Stimulated activated CD8-positive, alpha-beta memory T cell treated with anti-CD3 and anti-CD28 coated beads, Interleukin-4, amount 100 ng/mL, for 48 hours (primary cell): Measurements from ENCODE around the gene GPR78.

Experiments used
- DNase-seq: peaks from one replicate; pipeline ENCODE4 v3.0.0-alpha.2; 2020

Gene GPR78

DNA sequence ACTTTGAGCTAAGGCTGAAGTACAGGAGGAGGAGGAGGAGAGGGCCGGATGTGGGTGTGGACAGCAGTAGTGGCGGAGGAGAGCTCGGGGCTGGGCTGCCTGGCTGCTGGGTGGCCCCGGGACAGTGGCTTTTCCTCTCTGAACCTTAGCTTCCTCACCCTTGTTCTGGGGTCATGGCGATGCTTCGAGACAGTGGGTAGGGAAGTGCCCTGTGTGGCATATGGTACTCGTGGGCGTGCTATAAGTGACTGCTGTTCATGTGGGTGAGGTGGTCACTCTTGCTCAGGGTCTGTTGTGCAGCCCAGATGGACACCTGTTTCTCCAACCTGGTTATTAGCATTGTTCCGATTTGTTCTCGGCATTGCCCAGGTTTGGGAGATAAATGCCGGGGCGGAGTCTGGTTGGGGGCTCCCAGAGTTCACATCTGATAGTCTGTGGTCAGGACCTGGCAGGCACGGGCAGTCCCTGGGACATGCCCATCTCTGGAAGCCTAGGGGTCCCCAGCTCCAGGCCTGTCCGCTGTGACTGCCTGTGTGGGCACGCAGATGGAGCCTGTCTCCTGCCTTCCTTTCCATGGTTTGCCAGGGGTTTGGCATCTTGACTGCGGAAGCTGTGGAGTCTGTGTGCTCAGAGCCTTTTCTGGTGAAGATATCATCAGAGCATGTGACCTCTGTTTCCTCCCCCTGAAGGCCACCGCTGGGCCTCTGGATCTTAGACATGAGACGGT, 7.4 kb downstream of the GPR78 start:
- DNase-seq: no peak

DNA sequence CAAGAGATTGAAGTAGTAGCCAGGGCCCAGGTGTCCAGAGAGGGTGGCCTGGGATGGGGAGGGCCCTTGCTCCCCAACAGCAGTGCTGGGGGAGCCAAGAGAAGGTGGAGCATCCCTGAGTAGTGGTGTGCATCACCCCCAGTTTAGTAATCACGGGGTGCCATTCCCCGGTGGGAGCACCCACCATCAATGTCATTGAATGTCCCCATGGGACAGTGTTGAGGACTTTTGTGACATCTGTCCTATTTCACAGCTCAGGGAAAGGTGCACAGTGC, 7.9 kb downstream of the GPR78 start:
- no peak for DNase-seq

DNA sequence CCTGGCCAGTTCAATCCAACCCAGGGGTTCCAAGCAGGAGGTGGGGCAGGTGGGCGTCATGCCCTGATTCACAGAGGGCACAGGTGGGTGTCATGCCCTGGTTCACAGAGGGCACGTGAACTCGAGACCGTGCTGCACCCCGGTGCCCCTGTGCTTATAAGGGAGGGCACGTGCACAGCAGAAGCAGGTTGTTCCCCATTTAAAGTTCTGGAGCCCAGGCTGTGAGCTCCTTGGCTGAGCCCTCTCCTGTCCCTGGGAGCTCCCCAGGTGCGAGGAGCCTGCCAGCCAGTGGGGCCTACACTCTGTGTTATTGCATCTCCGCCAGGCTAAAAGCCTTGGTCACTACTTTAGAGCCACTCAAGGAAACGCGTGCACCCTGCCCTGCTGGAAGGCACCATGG, 9.1 kb downstream of the GPR78 start:
- DNase-seq: no peak

DNA sequence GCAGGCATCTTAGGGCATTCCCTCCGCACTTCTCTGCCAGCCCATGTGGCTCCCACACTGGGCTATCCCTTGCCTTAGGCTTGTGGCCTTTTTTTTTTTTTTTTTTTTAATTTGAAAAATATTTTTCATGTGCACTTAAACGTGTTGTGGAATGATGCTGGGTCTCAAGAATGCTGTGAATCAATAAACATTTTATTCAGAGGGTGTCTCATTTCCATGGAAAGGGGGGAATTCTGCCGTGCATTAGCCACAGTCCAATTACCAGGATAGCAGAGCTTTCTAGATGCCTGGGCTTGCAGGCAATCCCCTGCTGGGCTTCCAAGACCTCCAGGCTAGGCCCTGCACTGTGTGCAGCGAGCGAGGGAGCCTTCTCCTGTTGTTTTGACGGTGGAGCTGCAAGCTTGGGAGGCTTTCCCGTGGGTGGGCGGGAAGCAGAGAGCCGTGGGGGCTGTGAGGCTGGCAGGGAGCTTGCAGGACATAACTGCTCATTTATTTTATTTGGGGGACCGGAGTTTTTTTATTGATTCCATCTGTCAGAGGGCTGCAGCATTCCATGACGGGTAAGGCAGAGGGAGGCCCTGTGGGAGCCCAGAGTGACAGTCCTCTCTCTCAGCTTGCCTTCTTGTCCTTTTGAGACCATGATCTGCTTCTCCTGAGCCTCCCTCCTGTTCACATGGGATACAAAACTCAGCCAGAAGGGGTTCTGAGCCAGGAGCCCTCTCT, 9.8 kb downstream of the GPR78 start:
- no peak for DNase-seq

DNA sequence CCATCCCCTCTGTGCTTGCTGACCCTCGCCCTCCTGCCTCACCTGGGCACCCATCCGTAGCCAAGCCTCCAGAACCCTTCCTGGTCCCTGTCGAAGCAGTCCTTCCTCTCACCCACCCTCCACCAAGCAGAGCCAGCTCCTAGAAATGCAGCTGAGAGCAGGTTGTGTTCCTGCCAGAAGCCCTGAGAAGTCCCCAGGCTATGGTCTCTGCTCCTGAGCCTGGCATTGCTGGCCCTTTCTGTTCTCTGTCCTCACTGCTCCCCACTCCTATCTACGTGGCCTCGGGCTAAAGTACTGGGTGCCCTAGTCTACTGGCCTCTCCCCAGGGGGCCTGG, 10.3 kb downstream of the GPR78 start:
- no peak for DNase-seq

DNA sequence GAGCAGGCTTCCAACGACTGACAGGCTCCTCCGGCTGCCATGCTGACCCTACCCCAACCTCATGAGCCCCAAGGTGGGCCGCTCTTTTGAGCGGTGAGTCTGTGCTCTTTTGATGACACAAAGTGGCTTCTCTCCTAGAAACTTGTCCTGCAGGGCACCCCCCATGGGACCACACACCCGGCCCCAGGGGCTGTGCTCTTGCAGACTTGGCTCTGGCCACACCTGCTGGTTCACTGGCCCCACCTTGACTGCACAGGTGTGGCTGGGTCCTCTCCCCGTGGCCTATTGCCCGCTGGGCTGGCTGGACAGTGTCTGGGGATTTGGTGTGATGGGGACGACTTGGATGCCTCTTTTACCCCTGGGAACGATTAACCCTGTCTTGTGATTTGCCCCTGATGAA, 10.9 kb downstream of the GPR78 start:
- DNase-seq: no peak

DNA sequence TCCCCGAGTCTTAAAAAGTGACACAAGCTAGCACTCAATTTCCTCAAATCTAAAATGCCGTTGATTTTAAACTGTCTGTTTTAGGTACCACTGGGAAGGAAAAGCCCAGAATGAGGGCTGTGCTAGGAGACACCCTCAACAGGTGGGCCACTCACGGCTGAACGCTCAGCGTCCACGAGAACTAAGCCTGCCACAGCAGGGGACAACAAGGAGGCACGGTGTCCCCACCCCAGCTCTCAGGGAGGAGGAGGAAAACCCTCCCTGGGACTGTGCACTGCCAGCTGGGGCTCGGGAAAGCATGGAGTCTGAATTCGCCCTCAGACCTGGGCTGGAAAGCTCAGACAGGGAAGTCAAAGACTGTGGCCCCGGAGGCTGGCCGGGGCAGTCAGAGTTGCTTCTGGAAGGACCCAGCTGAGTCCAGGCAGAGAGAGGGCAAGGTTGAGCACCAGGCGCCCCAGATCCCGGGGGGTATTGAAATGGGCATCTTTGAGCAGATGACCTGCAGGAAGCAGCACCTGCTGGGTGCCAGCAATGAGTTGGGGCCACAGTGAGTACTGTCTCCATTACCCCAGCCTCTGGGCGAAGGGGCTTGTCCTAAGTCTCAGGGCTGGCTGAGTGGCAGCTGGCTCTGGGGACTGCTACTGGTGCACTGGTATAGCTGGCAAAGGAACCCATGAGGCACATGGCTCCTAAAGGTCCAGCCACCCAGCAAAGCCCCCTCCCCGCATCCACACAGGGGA, 11.6 kb downstream of the GPR78 start:
- no peak for DNase-seq

DNA sequence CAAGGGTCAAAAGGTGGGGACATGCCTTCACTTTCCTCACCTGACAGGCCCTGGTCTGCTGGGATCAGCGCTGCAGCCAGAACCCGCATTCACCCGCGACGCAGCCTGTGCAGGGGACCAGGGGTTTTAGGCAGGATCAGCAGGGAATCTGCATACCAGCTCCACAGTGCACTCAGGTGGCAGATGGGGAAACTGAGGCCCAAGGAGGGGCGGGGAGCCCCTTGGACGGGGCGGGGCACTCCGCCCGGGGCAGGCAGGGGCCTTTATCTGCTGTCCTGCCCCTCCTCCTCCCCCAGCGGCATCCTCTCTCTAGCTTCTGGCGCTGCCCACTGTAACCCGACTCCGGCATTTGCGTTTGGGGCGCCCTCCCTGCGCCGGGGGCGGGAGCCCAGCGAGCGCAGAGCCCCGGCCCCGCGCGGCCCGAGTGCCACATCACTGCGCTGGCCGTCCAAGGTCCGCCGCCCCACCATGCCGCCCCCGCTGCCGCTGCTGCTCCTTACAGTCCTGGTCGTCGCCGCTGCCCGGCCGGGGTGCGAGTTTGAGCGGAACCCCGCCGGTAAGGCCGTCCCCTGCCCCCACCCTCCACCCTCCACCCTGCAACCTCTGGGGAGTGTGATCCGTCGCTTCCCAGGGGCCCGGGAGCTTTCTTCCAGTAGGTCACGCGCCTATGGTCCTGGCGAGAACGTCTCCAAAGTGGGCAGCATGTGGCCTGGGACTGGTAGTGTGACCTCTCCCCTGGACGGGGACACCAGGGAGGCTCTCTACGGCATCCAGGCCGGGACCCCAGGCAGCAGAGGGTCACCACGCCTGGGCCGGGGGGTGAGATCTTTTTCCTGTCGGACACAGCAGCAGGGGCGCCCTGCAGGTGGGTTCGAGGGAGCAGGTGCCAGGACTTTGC, 12.4 kb downstream of the GPR78 start, which contains the start of gene CPZ:
TSS of gene CPZ (plus strand) at position 400 of the 898 bp plus-strand sequence. CDS start at position 469, 69 bp downstream.
- no peak for DNase-seq

DNA sequence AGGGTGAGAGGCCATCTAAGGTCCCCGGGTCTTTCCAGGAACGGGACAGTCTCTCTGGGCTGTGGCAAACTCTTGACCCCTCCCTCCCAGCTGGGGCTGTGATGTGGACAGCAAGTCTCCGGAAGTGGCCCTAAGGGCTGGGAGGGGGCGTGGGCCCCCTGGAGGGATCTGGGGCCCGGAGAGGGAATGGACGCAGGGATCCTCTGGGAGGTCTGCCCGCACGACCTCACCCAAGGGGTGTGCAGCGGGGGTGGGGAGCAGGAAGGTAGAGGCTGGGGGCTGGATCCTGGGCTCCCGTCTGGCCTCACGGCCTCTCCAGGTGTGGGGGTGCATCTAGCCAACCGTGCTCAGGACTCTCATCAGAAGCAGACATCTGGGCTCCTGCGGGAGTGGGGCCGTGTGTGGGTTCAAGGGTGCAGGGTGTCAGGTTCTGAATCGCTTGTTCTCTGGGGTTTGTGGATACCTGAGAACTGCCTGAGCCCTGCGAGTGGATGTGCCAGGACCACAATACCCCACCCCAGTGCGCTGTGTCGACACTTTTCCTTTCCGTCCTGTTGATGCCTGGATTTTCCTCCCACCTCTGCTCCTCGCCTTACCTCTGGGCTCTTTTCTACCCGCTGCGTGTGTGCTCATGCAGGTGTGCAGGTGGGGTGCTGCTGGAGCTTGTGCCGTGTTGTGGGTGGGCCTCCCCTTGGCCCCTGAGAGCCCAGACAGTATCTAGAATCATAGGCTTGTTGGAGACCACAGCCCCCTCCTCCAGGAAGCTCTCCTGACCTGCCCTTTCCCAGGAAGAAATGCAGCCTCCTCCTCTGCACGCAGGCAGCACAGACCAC, 13.3 kb downstream of the GPR78 start:
- DNase-seq: no peak

DNA sequence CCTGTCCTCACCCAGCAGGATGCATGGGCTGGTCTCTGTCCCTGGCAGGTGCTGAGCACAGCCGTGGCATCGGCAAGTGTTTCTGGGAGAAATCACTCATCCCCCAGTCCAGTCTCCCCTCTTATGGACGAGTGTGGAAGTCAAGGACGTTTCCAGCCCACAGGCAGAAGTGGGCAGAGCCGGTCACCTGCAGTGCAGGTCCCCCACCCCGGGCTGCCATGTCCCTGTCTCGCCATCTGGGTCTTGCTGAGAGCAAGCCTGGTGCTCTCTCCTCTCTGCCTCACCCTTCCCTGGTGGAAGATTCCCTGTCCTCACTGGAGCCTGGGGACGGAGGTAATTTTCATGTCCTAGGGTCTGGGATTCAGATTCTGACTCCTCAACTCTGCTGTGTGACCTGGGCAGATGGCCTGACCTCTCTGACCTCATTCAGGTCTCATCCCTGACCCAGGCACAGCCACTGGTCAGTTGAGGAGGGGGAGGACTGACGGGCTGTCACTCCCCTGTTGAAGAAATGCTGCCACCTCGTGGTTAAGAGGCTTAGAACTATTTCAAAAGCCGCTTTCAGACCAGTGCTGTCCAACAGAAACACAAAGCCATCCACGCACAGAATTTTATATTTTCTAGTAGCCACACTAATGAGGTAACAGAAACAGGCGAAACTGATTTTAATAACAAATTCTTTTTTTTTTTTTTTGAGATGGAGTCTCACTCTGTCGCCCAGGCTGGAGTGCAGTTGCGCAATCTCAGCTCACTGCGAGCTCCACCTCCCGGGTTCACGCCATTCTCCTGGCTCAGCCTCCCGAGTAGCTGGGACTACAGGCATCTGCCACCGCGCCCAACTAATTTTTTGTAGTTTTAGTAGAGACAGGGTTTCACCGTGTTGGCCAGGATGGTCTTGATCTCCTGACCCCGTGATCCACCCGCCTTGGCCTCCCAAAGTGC, 14.2 kb downstream of the GPR78 start:
- DNase-seq: peak; percentile 40

DNA sequence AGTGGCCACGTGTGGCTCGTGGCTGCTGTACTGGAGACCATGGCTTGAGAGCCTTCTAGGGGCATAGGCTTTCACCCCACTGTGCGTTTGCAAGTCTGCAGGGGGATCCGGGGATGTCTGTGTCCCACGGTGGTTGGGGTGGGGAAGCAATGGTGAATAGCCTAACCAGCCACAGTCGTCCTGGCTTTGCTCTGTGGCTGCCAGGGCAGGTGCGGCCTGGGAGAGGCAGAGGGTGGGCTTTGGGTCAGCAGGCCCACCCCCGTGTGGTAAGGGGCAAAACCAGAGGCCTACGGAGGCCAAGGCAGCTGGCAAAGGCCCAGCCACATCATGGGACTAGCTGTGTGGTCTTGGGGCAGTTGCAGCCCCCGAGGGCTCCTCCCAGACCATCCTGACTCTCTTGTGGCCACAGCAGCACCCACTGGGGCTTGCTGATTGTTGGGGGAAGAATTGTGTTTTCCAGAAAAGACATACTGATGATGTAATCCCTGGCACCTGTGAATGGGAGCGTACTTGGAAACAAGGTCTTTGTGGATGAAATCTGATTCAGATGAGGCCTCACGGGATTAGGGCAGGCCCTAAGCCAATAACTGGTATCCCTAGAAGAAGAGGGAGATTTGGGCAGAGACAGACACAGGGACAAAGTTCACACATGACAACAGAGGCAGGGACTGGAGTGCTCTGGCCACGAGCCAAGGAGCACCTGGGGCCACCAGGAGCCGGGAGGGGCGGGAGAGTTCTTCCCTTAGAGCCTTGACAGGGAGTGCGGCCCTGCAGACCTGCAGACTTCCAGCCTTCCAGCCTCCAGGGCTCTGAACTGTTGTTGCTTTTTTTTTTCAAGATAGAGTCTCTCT, 15.3 kb downstream of the GPR78 start:
- DNase-seq: no peak

DNA sequence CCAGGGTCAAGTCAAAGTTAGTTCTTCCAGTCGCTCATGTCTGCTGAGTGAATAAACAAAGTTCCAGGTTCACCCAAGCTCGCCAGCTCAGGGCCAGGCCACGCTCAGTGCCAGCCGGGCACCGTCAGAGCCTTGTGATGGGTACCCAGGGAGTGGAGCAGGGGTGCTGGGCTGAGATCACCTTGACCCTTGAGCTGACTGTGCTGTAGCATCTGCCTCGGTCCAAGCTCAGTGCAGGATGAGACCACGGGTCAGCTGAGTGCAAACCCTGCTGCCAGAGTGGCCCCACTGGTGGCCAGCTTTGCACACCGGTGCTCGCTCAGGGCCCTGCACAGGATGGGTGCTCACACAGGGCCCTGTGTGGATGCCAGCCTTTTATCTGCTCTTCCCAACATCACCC, 16.7 kb downstream of the GPR78 start:
- no peak for DNase-seq

DNA sequence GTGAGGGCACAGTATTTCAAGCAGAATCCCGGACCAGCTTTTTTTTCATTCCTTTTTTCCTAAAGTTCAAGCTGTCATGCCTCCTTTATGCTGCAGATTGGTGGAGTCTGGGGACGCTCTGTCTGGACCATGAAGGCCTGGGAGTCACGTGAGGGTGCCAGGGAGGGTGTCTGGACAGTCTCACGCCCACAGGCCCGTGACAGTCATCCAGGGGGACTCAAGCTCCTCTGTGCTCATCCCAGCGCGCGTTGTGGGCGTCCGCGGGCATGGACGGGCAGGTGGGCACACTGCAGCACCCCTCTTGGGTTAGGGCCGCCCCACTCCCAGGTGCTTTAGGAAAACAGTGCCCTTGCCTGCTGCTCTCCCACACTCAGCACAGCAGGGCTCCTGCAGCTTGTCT, 17.1 kb downstream of the GPR78 start:
- DNase-seq: no peak

DNA sequence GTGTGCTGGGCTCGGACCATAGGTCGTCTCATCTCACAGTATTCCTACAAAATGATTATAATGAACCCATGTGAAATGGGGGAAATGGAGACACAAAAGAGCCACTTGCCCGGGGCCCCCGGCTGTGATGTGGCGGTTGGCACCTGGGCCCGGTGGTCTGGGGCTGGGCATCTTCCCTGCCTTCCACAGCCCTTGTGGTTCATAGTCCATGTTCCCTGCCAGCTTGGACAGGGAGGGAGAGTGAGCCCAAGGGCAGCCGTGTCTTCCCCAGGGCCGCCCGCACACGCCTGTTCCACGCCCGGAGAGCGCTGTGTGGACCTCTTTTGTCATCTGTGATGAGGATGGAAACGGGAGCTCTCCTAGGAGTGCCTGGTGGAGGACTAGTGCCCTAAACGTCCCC, 17.6 kb downstream of the GPR78 start:
- no peak for DNase-seq

DNA sequence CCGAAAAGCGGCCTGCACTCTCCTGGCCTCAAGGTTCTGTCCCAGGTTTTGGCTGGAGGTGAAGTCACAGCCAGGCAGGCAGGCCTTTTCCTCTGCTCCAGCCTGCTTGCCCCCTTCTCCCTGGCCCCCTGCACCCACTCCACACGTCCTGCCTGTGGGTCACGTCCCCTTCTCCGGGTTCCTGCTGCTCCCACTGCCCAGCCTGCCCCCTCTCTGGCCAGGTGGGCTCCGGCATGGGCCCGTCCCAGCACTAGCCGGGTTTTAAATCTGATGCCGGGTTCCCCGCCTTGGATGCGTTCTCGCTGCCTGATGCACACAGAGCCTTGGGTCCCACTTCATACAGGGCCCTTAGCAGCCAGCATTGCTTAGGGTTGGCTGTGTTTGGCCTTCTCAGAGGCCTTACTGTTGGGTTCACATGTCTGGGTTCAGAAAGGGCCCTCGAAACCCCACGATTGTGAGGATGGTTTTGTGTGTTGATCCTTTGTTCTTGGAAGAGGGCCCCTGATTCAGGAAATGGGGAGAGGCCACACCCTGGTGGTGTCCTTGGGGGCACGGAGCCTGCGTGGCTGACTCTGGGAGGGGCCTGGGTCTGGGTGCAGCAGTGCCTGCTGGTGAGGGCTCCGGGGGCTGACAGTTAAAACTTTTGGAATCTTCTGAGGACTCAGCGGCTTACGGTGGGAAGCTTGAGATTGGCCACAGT, 18.3 kb downstream of the GPR78 start:
- DNase-seq: no peak

DNA sequence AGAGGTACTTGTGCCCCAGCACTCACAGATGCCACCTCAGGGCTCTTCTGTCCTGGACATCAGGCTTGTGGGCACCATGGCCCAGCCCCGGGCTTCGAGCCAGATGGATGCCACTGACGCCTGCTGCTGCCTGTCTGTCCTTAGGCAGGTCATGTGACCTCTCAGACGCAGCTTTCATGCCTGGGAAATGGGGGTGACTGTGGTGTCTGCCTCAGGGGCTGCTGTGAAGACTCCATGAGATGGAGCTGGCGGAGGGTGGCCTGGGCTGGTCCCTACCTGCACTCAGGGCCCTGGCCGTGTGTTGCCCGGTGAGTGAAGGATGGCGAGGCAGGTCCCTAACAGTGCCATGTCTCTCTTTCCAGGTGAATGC, 18.9 kb downstream of the GPR78 start:
- DNase-seq: no peak

DNA sequence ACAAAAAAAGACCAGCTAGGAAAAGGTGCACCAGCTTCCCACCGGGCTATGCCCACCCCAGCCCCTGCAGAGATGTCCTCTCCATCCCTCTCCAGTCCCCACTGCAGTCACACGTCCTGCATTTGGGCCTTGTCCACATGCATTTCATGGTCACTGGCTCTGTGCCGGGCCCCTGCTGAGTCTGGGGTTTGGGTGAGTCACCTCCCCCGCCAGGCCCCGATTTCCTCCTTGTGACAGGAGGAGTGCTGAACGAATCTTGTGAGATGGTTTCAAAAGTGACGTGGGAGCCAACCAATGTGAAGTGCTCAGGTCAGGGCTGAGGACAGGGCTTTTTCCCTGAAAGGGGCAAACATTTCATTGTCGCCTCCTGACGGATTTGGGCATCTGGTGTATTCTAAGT, 19.5 kb downstream of the GPR78 start:
- no peak for DNase-seq

DNA sequence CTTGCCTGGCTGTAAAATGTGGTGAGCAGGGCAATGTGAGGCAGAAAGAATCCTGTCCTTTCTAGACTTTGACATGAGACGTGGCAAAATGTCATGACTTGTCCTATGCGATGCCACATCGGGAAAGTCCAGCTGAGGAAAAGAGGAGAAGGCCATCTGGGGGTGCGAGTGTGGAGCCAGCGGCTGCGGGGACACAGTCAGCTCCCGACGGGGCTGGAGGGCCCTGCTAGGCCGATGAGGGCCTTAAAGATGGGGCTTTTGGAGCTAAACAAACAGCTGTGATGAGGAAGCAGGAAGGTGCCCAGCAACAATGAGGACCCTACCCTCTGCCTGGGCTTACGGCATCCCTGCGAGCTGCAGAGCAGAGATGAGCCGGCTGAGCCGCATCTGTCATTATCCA, 20.1 kb downstream of the GPR78 start:
- no peak for DNase-seq

DNA sequence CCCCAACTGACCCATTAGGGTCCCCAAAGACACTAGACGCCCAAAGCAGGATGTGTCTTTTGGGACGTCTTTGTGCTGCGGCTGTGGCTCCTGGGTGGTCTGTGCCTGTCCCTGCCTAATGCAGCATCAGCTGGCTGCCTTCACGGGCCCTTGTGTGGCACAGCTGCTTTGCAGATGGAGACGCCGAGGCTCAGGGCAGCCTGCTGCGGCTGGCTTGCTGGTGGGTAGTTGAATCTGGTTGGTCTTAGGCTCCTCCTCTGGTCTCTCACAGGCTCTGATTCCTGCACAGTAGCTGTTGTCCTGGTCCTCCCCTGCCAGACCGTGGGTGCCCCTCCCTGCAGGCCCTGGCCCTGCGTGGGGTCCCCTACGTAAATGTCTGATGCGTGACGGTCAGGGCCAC, 20.5 kb downstream of the GPR78 start:
- DNase-seq: no peak

DNA sequence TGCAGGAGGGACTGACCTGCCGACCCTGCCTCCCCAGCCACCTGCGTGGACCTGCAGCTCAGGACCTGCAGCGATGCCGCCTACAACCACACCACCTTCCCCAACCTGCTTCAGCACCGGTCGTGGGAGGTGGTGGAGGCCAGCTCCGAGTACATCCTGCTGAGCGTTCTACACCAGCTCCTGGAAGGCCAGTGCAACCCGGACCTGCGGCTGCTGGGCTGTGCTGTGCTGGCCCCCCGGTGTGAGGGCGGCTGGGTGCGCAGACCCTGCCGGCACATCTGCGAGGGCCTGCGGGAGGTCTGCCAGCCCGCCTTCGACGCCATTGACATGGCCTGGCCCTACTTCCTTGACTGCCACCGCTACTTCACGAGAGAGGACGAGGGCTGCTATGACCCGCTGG, 20.9 kb downstream of the GPR78 start:
- no peak for DNase-seq
